ENCODE data around the gene GRPEL1.

GRPEL1 gene

DNA sequence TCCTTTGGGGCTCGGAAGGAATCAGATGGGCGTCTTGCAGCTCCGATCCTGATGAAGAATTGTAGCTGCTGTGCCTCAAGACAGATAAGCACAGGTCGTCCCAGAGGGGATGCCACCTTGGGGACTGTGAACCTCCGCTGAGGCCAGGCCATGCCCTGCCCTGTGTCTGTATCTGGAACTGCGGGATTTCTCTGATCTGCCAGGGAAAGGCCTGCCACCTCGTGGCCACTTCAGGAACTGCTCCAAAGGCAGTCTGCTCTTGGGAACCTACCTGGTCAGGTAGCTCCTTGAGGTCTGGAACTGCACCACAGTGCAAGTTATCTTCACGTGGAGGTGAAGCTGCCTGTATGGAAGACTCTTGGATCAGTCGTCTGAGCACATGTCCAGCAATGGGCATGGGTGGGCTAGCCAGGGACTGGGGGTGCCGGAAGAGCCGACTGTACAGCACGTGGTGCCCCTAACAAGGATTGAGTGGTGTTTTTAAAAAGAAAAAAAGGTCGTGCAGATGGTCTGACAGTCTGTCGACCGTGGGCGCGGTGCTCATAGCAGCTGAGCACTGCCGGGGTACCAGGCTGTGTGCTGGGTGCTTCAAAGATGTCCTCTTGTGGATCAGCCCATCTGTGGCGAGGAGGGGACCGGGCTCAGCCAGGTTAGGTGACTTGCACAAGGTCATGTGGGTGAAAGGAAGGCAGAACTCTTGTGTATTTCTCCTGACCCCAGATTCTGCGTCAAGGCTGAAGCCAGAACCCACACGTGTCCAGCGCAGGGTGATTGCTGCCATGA is 3.1 kb upstream of the GRPEL1 start:
- ATAC-seq, result peak; percentile 25
- TF ChIP-seq ISL1 (CRISPR knock-in tag; IDR thresholded peaks at IDR 0.05) (no peak), SNAI2 (CRISPR knock-in tag; IDR thresholded peaks at IDR 0.05) (no peak), ZFP3 (CRISPR knock-in tag; IDR thresholded peaks at IDR 0.05) (no peak), ZC3H10 (CRISPR knock-in tag; IDR thresholded peaks at IDR 0.05) (no peak), GLIS3 (CRISPR knock-in tag; IDR thresholded peaks at IDR 0.05) (no peak), CSDC2 (CRISPR knock-in tag; IDR thresholded peaks at IDR 0.05) (no peak), PPARA (CRISPR knock-in tag; IDR thresholded peaks at IDR 0.05; ENCODE audit: borderline replicate concordance) (no peak), RARB (CRISPR knock-in tag; IDR thresholded peaks at IDR 0.05) (no peak), ZNF8 (CRISPR knock-in tag; IDR thresholded peaks at IDR 0.05) (no peak), CSRNP3 (CRISPR knock-in tag; IDR thresholded peaks at IDR 0.05) (no peak), ZNF70 (CRISPR knock-in tag; IDR thresholded peaks at IDR 0.05) (no peak), ESRRG (CRISPR knock-in tag; IDR thresholded peaks at IDR 0.05) (no peak)

DNA sequence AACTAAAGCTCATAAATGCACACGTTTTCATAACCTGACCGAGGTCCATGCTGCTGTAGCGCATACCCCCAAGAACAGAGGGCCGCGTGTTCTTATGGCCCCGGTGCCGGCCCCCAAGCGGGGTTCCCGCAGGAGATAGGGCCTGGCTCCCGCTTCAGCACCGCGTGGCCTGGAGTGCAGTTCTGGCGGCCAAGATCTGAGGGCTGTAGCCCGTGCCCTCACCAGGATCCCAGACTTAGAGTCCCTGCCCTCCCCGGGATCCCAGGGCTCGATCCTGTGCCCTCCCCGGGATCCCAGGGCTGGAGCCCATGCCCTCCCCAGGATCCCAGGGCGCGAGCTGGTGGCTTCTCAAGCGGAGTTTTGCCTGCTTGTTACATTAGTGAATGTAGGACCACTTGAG is 1.0 kb upstream of the GRPEL1 start:
- no peak for TF ChIP-seq ZNF70 (CRISPR knock-in tag; IDR thresholded peaks at IDR 0.05)
- no peak for TF ChIP-seq CSRNP3 (CRISPR knock-in tag; IDR thresholded peaks at IDR 0.05)
- no peak for TF ChIP-seq POU6F1 (CRISPR knock-in tag; IDR thresholded peaks at IDR 0.05; ENCODE audit: borderline replicate concordance, low read depth)
- TF ChIP-seq OSR1 (CRISPR knock-in tag; IDR thresholded peaks at IDR 0.05), result no peak
- no peak for TF ChIP-seq ARNTL (CRISPR knock-in tag; IDR thresholded peaks at IDR 0.05; ENCODE audit: borderline replicate concordance, low read depth)
- ATAC-seq, result peak; percentile 8

- ATAC-seq, result peak; percentile 0
- TF ChIP-seq SNAI2 (CRISPR knock-in tag; IDR thresholded peaks at IDR 0.05) (no peak), ISL1 (CRISPR knock-in tag; IDR thresholded peaks at IDR 0.05) (no peak), PPARA (CRISPR knock-in tag; IDR thresholded peaks at IDR 0.05; ENCODE audit: borderline replicate concordance) (no peak), CSRNP3 (CRISPR knock-in tag; IDR thresholded peaks at IDR 0.05) (no peak), ARNTL (CRISPR knock-in tag; IDR thresholded peaks at IDR 0.05; ENCODE audit: borderline replicate concordance, low read depth) (no peak), OSR1 (CRISPR knock-in tag; IDR thresholded peaks at IDR 0.05) (no peak), TSHZ2 (CRISPR knock-in tag; IDR thresholded peaks at IDR 0.05) (no peak), TOX (CRISPR knock-in tag; IDR thresholded peaks at IDR 0.05; ENCODE audit: borderline replicate concordance) (no peak)
Measured at GRCh38 chr4:7068279-7068842, 497 bp upstream of the GRPEL1 start.

DNA sequence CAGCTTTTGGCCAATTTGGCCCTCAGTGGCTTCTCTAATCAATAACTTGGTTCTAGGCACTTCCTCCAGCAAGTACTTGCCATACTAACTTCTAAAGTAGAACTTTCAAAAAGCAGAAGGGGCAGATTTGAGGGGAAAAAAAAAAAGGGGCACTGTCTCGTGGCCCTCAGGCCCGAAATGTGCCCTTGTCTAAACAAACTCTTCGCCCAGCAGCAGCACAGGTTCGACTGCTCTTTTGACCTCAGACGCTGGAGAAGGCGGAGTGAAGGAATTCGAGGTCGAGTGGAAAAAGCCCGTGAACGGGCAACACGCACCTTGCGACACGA is 775 bp downstream of the GRPEL1 start:
- TF ChIP-seq ZFP30 (CRISPR knock-in tag; IDR thresholded peaks at IDR 0.05), result no peak
- ATAC-seq, result no peak

Data from SK-N-SH treated with all-trans-retinoic acid at 6 μM for 48 hours (cell line).